HG03469 (cell line): ENCODE measurements around the gene NDUFAF7.
A peak's percentile ranks its signal among the peaks of the same experiment; 100 is the strongest.
"Not testable (repeated sequence)": the region's sequence is repeated elsewhere in the genome, so short reads cannot be mapped to it uniquely, and the experiment has no call there.

ENCODE experiments used
- ATAC-seq: cut with Tn5 transposase; IDR thresholded peaks from one replicate; pipeline ENCODE4 v1.9.1; 2021; ENCODE audit warnings: mild to moderate bottlenecking, moderate library complexity, moderate number of reproducible peaks; ENCODE audit not compliant: unreplicated experiment

Gene NDUFAF7

DNA sequence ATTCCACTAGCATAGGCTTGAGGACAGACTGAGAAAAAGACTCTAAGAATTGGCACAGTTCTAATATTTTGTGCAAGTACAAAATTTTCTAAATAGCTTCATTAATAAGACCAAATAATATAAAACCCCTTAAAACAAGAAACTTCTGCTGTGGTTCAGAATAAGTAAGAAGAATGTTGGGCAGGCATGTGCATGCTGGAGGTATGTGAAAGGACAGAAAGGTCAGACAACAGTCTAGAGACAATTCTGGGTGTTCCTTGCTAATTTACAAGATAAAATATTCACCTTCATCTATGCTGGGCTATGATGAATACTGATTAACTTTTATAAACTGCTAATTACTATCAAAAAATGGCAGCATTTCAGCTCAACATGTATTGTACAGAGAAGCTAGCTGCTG, 20.2 kb upstream of the NDUFAF7 start:
- no peak for ATAC-seq

GRCh38 chr2:37211939-37212338, 19.5 kb upstream of the NDUFAF7 start:
- no peak for ATAC-seq

DNA sequence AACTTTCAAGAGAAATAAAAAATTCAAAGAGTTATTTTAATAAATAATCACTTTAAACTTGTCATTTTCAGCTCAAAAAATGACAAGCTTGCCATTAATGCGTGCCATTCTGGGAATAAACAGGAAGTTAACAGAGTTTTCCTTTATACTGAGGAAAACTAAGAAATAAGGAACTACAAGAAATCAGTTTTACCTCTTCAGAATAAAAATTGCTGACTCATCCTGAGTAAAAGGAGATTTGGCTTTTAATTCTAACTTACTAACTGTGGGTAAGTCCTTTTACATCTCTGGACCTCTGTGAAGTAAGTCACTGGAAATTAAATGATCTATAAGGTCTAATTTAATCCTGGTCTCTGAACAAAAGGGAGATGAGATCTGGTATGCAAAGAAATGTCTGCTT, 16.2 kb upstream of the NDUFAF7 start:
- no peak for ATAC-seq

DNA sequence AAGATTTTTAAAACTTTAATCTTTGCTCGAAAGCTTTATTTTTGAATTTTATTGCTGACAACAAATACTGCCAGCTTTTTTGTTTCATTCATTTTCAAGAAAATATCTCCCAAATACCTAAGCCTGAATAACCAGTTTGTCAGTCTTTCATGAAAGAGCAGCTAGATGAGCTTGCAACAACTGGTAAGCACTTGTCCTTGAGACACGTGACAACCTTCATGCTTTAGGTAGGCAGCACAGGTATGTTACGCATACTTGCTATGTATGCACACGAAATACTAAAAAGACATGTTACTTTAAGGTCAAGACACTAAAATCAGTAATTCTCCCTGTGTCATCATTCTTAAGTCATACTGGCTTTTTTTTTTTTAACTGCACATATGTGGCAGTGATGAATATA, 12.4 kb upstream of the NDUFAF7 start:
- ATAC-seq = no peak

- no peak for ATAC-seq
Observed at GRCh38 chr2:37223131-37223530, 8.3 kb upstream of the NDUFAF7 start.

DNA sequence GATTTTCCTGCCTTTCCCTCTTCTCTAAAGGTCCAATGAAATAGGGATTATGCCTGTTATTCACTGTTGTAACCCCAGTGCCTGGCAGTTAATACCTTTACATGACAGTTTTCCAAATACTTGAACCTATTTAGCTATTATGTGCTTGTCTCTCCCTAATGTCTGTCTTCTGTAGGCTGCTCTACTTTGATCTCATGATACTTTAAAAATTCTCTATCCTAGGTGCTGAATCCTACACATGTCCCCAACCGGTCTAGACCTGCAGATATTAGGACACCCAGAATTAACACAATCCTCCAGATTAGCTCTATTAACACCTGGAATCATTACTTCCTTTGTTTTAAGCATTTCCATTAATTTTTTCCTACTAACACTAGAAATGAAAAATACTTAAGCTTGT, 7.4 kb upstream of the NDUFAF7 start:
- no peak for ATAC-seq

DNA sequence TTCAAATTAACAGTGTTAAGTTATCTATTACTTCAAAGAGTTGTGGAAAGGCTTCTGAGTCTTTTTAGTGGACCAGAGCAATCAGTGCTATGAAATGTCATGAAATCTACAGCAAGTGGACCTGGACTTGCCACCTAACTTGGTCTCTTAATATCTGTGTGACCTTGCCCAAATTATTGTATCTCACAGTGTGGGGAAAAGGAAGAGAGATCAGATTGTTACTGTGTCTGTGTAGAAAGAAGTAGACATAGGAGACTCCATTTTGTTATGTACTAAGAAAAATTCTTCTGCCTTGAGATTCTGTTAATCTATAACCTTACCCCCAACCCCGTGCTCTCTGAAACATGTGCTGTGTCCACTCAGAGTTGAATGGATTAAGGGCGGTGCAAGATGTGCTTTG, 6.3 kb upstream of the NDUFAF7 start:
- not testable (repeated sequence) for ATAC-seq

- ATAC-seq = no peak
Observed at GRCh38 chr2:37226863-37227262, 4.6 kb upstream of the NDUFAF7 start.

DNA sequence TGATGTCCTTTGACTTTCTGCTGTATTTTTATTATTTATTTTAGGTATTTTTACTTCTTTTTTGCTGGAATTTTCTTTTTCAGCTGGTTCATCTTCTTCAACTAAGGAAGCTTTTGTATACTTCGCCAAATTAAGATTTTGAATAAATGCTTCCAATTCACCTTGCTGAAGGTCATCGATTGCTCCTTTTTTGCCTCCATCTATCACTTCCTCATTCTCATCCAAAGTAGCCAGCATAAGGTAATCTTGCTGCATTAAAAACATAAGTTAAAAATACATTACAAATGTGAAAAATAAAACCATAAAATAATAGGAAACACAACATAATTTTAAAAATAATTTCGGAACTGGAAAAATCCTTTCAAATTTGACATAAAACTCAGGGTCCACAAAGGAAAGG, 2.7 kb upstream of the NDUFAF7 start:
- ATAC-seq = no peak

GRCh38 chr2:37230581-37230980, 877 bp upstream of the NDUFAF7 start:
- ATAC-seq = no peak

GRCh38 chr2:37232131-37232933, 874 bp downstream of the NDUFAF7 start:
- no peak for ATAC-seq

GRCh38 chr2:37243435-37243834, 12.0 kb downstream of the NDUFAF7 start:
- no peak for ATAC-seq

- peak; percentile 79 for ATAC-seq
Observed at GRCh38 chr2:37244017-37244416, 12.6 kb downstream of the NDUFAF7 start.

- no peak for ATAC-seq
Observed at GRCh38 chr2:37244755-37245154, 13.3 kb downstream of the NDUFAF7 start.

GRCh38 chr2:37246205-37246604, 14.7 kb downstream of the NDUFAF7 start:
- no peak for ATAC-seq

GRCh38 chr2:37250869-37251740, 19.6 kb downstream of the NDUFAF7 start:
- ATAC-seq = no peak

DNA sequence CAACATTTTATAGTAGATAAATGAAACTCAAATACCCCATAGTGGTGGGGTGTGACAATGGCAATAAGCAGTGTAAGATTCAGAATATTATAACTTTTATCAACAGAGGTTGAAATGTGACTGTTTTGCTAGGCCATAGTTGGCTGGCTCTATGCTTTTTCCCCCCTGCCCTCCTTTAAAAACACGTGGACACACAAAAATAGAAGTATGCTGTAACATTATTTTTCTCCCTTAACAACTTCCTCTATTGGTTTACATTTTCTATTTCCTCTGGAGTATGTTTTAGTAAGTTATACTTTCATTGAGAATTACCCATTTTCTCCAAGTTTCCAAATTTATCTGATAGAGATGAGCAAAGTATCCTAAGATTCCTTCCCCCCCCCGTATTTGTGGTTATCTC, 31.1 kb downstream of the NDUFAF7 start:
- ATAC-seq = no peak

- ATAC-seq = no peak
Observed at GRCh38 chr2:37263839-37264238, 32.4 kb downstream of the NDUFAF7 start.

DNA sequence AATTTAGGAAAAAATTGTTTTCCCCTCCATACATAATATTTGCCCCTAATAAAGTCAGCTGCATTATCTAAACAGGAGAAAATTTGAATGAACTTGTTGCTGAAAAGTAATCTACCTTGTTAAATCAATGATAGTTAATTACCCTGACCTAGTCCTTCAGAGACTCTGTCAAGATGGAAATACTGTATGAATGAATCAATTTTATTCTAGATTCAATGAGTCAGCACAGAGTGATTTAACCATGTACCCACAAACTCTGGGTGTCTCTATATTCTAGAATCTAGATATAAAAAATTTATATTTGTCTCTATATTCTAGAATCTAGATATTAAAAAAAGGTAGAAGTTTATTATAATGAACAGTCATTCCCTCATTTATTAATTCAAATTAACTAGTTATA, 36.2 kb downstream of the NDUFAF7 start:
- ATAC-seq = no peak

DNA sequence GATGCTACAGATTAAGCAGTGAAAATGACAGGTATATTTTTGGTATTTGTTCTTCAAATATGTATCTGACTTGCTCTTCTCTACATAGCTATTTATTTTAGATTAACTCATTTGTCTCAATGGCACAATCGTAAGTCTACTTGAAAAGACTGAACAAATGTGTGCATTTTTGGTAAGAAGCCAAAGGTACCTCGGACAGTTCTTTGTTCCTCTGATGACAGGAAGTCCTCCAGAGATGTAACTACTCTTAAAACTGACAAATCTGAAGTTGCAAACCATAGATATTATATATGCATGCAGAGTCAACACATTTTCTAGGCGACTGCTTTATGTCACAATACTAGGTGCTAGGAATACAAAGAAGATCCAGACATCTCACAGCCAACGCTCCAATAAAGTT, 36.7 kb downstream of the NDUFAF7 start:
- no peak for ATAC-seq

DNA sequence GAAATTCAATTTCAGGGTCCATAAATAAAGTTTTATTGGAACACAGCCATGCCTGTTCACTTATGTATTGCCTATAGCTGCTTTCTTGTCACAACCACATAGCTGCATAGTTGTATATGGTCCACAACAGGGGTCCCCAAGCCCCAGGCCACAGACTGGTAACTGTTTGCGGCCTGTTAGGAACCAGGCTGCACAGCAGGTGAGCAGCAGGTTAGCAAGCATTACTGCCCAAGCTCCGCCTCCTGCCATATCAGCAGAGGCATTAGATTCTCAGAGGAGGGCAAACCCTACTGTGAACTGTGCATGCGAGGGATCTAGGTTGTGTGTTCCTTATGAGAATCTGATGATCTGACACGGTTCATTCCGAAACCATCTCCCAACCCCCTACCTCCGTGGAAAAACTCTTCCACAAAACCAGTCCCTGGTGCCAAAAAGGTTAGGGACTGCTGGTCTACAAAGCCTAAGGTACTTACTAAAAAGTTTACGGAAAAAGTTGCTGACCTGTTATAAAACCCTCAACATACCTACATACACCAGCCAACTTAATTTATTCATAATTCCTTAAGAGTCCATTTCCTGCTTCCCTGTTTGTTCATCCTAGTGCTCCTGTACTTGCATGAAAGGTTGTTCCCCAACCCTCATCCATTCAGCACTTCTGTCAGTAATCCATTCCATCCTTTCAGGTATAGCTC, 40.1 kb downstream of the NDUFAF7 start:
- no peak for ATAC-seq
